ENCODE data around the gene PEMT.

PEMT gene

GRCh38 chr17:17562146-17562511 lies 29.4 kb downstream of the PEMT start:
- Histone ChIP-seq H3K9ac (ENCODE audit: insufficient read length) (no peak overlapping the region), H3K27ac (no peak overlapping the region)
- DNase-seq (ENCODE audit: low read depth, low spot score): no peak

GRCh38 chr17:17561408-17562145 lies 29.9 kb downstream of the PEMT start:
- no peak overlapping the region for H3K27ac ChIP-seq
- DNase-seq (ENCODE audit: low read depth, low spot score): no peak
- H3K9me3 ChIP-seq (ENCODE audit: low read depth, low read length): no peaks in the 10 kb centered on the region
- H3K9ac ChIP-seq (ENCODE audit: insufficient read length): no peak overlapping the region
- no peak for TF ChIP-seq FOXP2 (optimal IDR thresholded peaks at IDR 0.05; ENCODE audit: control extremely low read depth, extremely low read length, insufficient read depth)
- TF ChIP-seq EZH2 (IDR thresholded peaks at IDR 0.05): no peak
- TF ChIP-seq POLR2AphosphoS5 (IDR thresholded peaks at IDR 0.05; ENCODE audit: borderline replicate concordance, low read depth, low read length): no peak
- no peak overlapping the region for H3K4me3 ChIP-seq
- no peaks in the 10 kb centered on the region for H3K36me3 ChIP-seq (ENCODE audit: insufficient read depth, low read length)

More at GRCh38 chr17:17562146-17562511, 29.4 kb downstream of the PEMT start:
- Histone ChIP-seq H3K4me3 (no peak overlapping the region), H3K9me3 (ENCODE audit: low read depth, low read length) (no peaks in the 10 kb centered on the region), H3K36me3 (ENCODE audit: insufficient read depth, low read length) (no peaks in the 10 kb centered on the region)
- TF ChIP-seq POLR2AphosphoS5 (IDR thresholded peaks at IDR 0.05; ENCODE audit: borderline replicate concordance, low read depth, low read length) (no peak), FOXP2 (optimal IDR thresholded peaks at IDR 0.05; ENCODE audit: control extremely low read depth, extremely low read length, insufficient read depth) (no peak), EZH2 (IDR thresholded peaks at IDR 0.05) (no peak)

- Histone ChIP-seq H3K9me3 (ENCODE audit: low read depth, low read length) (no peaks in the 10 kb centered on the region), H3K4me3 (no peak overlapping the region), H3K9ac (ENCODE audit: insufficient read length) (no peak overlapping the region), H3K27ac (no peak overlapping the region), H3K36me3 (ENCODE audit: insufficient read depth, low read length) (no peaks in the 10 kb centered on the region)
- no peak for DNase-seq (ENCODE audit: low read depth, low spot score)
- TF ChIP-seq FOXP2 (optimal IDR thresholded peaks at IDR 0.05; ENCODE audit: control extremely low read depth, extremely low read length, insufficient read depth): no peak
- no peak for TF ChIP-seq EZH2 (IDR thresholded peaks at IDR 0.05)
- no peak for TF ChIP-seq POLR2AphosphoS5 (IDR thresholded peaks at IDR 0.05; ENCODE audit: borderline replicate concordance, low read depth, low read length)
These were observed 30.5 kb downstream of the PEMT start for GRCh38 chr17:17560975-17561374.

GRCh38 chr17:17560167-17560566 lies 31.3 kb downstream of the PEMT start:
- H3K27ac ChIP-seq: no peak overlapping the region
- TF ChIP-seq EZH2 (IDR thresholded peaks at IDR 0.05): no peak
- TF ChIP-seq POLR2AphosphoS5 (IDR thresholded peaks at IDR 0.05; ENCODE audit: borderline replicate concordance, low read depth, low read length): no peak
- TF ChIP-seq FOXP2 (optimal IDR thresholded peaks at IDR 0.05; ENCODE audit: control extremely low read depth, extremely low read length, insufficient read depth): no peak
- no peak overlapping the region for H3K9ac ChIP-seq (ENCODE audit: insufficient read length)
- no peak overlapping the region for H3K4me3 ChIP-seq
- no peaks in the 10 kb centered on the region for H3K36me3 ChIP-seq (ENCODE audit: insufficient read depth, low read length)
- no peak for DNase-seq (ENCODE audit: low read depth, low spot score)
- no peaks in the 10 kb centered on the region for H3K9me3 ChIP-seq (ENCODE audit: low read depth, low read length)

- Histone ChIP-seq H3K9me3 (ENCODE audit: low read depth, low read length) (no peaks in the 10 kb centered on the region), H3K9ac (ENCODE audit: insufficient read length) (no peak overlapping the region), H3K4me3 (no peak overlapping the region), H3K36me3 (ENCODE audit: insufficient read depth, low read length) (no peaks in the 10 kb centered on the region), H3K27ac (no peak overlapping the region)
- TF ChIP-seq EZH2 (IDR thresholded peaks at IDR 0.05) (no peak), POLR2AphosphoS5 (IDR thresholded peaks at IDR 0.05; ENCODE audit: borderline replicate concordance, low read depth, low read length) (no peak), FOXP2 (optimal IDR thresholded peaks at IDR 0.05; ENCODE audit: control extremely low read depth, extremely low read length, insufficient read depth) (no peak)
- DNase-seq (ENCODE audit: low read depth, low spot score): no peak
These were observed 32.3 kb downstream of the PEMT start for GRCh38 chr17:17559164-17559563.

- DNase-seq (ENCODE audit: low read depth, low spot score): no peak
- TF ChIP-seq POLR2AphosphoS5 (IDR thresholded peaks at IDR 0.05; ENCODE audit: borderline replicate concordance, low read depth, low read length): no peak
- no peak for TF ChIP-seq EZH2 (IDR thresholded peaks at IDR 0.05)
- TF ChIP-seq FOXP2 (optimal IDR thresholded peaks at IDR 0.05; ENCODE audit: control extremely low read depth, extremely low read length, insufficient read depth): no peak
- Histone ChIP-seq H3K9ac (ENCODE audit: insufficient read length) (no peak overlapping the region), H3K36me3 (ENCODE audit: insufficient read depth, low read length) (no peaks in the 10 kb centered on the region), H3K4me3 (no peak overlapping the region), H3K27ac (no peak overlapping the region), H3K9me3 (ENCODE audit: low read depth, low read length) (no peaks in the 10 kb centered on the region)
These were observed 33.1 kb downstream of the PEMT start for GRCh38 chr17:17558431-17558830.

GRCh38 chr17:17557796-17558195 lies 33.7 kb downstream of the PEMT start:
- H3K27ac ChIP-seq: no peak overlapping the region
- DNase-seq (ENCODE audit: low read depth, low spot score): no peak
- H3K9ac ChIP-seq (ENCODE audit: insufficient read length): no peak overlapping the region
- TF ChIP-seq POLR2AphosphoS5 (IDR thresholded peaks at IDR 0.05; ENCODE audit: borderline replicate concordance, low read depth, low read length) (no peak), FOXP2 (optimal IDR thresholded peaks at IDR 0.05; ENCODE audit: control extremely low read depth, extremely low read length, insufficient read depth) (no peak), EZH2 (IDR thresholded peaks at IDR 0.05) (no peak)
- H3K9me3 ChIP-seq (ENCODE audit: low read depth, low read length): no peaks in the 10 kb centered on the region
- H3K36me3 ChIP-seq (ENCODE audit: insufficient read depth, low read length): no peaks in the 10 kb centered on the region
- H3K4me3 ChIP-seq: no peak overlapping the region

- no peak for DNase-seq (ENCODE audit: low read depth, low spot score)
- Histone ChIP-seq H3K9ac (ENCODE audit: insufficient read length) (no peak overlapping the region), H3K36me3 (ENCODE audit: insufficient read depth, low read length) (no peaks in the 10 kb centered on the region), H3K4me3 (no peak overlapping the region), H3K9me3 (ENCODE audit: low read depth, low read length) (no peaks in the 10 kb centered on the region), H3K27ac (no peak overlapping the region)
- TF ChIP-seq FOXP2 (optimal IDR thresholded peaks at IDR 0.05; ENCODE audit: control extremely low read depth, extremely low read length, insufficient read depth) (no peak), POLR2AphosphoS5 (IDR thresholded peaks at IDR 0.05; ENCODE audit: borderline replicate concordance, low read depth, low read length) (no peak), EZH2 (IDR thresholded peaks at IDR 0.05) (no peak)
These were observed 34.8 kb downstream of the PEMT start for GRCh38 chr17:17556671-17557070.

- Histone ChIP-seq H3K4me3 (no peak overlapping the region), H3K9ac (ENCODE audit: insufficient read length) (no peak overlapping the region)
These were observed 35.6 kb downstream of the PEMT start for GRCh38 chr17:17555906-17556305.

More at GRCh38 chr17:17555906-17556305, 35.6 kb downstream of the PEMT start:
- Histone ChIP-seq H3K36me3 (ENCODE audit: insufficient read depth, low read length) (no peaks in the 10 kb centered on the region), H3K27ac (no peak overlapping the region), H3K9me3 (ENCODE audit: low read depth, low read length) (no peaks in the 10 kb centered on the region)
- DNase-seq (ENCODE audit: low read depth, low spot score): no peak
- TF ChIP-seq FOXP2 (optimal IDR thresholded peaks at IDR 0.05; ENCODE audit: control extremely low read depth, extremely low read length, insufficient read depth) (no peak), POLR2AphosphoS5 (IDR thresholded peaks at IDR 0.05; ENCODE audit: borderline replicate concordance, low read depth, low read length) (no peak), EZH2 (IDR thresholded peaks at IDR 0.05) (no peak)

Data from SK-N-MC (cell line).